Astrocyte of the cerebellum (primary cell): ENCODE data around the gene SURF1.

Experiments
- DNase-seq: peaks from one replicate; pipeline ENCODE4 v3.0.0-alpha.2; 2011; ENCODE audit warnings: low read depth
- H3K4me3 ChIP-seq: 2 replicates; pipeline ENCODE4 v1.5.1; 2011; ENCODE audit warnings: mild to moderate bottlenecking, low read depth, low read length, moderate library complexity
- CTCF ChIP-seq: IDR thresholded peaks from 2 replicates; pipeline ENCODE4 v1.5.1; 2012; ENCODE audit warnings: low read length, low read depth, moderate library complexity, mild to moderate bottlenecking; ENCODE audit errors: missing control alignments
- in situ Hi-C: cut with HindIII; loops from 2 replicates; pipeline ENCODE4 v1.10.0; 2017; ENCODE audit warnings: low sequenced_read_pairs

The SURF1 gene

GRCh38 chr9:133349965-133350616 lies 6.2 kb downstream of the SURF1 start:
- H3K4me3 ChIP-seq = no peak overlapping the region
- no peak for DNase-seq
- in situ Hi-C loops = no loop called here
- no peak for TF ChIP-seq CTCF

GRCh38 chr9:133348718-133349573 lies 7.3 kb downstream of the SURF1 start:
- in situ Hi-C loops = no loop called here
- no peak for TF ChIP-seq CTCF
- DNase-seq = no peak
- peak overlapping the region; percentile 99 for H3K4me3 ChIP-seq

- TF ChIP-seq CTCF = no peak
- peak within 1 kb of the TSS; percentile 99 for H3K4me3 ChIP-seq
- in situ Hi-C loops = no loop called here
- DNase-seq = peak; percentile 93
Observed at GRCh38 chr9:133347985-133348717, 8.1 kb downstream of the SURF1 start, which contains the start of the genes MED22 and RPL7A. Gene MED22, minus strand, starts transcription at chr9:133348131. Its CDS starts 1,469 bp downstream, at chr9:133346662. Gene RPL7A, plus strand, starts transcription at chr9:133348218. Its CDS starts 26 bp downstream, at chr9:133348244.

GRCh38 chr9:133347515-133347984 lies 8.7 kb downstream of the SURF1 start:
- H3K4me3 ChIP-seq = peak overlapping the region; percentile 99
- in situ Hi-C loops = no loop called here
- no peak for DNase-seq
- no peak for TF ChIP-seq CTCF

GRCh38 chr9:133346021-133346785 lies 10.1 kb downstream of the SURF1 start:
- no peak for DNase-seq
- no peak for TF ChIP-seq CTCF
- in situ Hi-C loops = no loop called here
- H3K4me3 ChIP-seq = peak overlapping the region; percentile 99
